Stomach smooth muscle (tissue), 2 donors: Measurements from ENCODE around the gene ATP10A.

Experiments used
- H3K27ac ChIP-seq: one replicate; pipeline ENCODE4 v1.7.0; 2013; ENCODE audit warnings: mild to moderate bottlenecking, low read length, inconsistent platforms
- H3K27me3 ChIP-seq, 2 donors: one replicate each; pipeline ENCODE4 v1.7.0; 2013; ENCODE audit warnings: low read length in 2 of 2; ENCODE audit not compliant: insufficient read depth in 2 of 2, control insufficient read depth in 1 of 2
- H3K36me3 ChIP-seq, 2 donors: one replicate each; pipeline ENCODE4 v1.7.0; 2013; ENCODE audit warnings: low read length in 2 of 2; ENCODE audit not compliant: control insufficient read depth in 2 of 2, insufficient read depth in 2 of 2
- H3K4me1 ChIP-seq: one replicate; pipeline ENCODE4 v1.7.0; 2013; ENCODE audit warnings: low read length; ENCODE audit not compliant: control insufficient read depth, insufficient read depth
- H3K4me3 ChIP-seq, 2 donors: one replicate each; pipeline ENCODE4 v1.7.0; 2013; ENCODE audit warnings: low read length in 2 of 2
- H3K9ac ChIP-seq, 2 donors: one replicate each; pipeline ENCODE4 v1.7.0; 2013; ENCODE audit warnings: low read length in 2 of 2, mild to moderate bottlenecking in 1 of 2
- H3K9me3 ChIP-seq, 2 donors: one replicate each; pipeline ENCODE4 v1.7.0; 2013; ENCODE audit warnings: low read length in 2 of 2; ENCODE audit not compliant: control insufficient read depth in 2 of 2
- donor health status: healthy.
- donor health status: Pancreatic carcinoma.

ATP10A gene

GRCh38 chr15:25695875-25696760 is 167.0 kb downstream of the ATP10A start:
- peaks cover 9 to 37% of the 10 kb centered on the region in 2 donors for H3K36me3 ChIP-seq
- H3K27ac ChIP-seq = no peak overlapping the region
- no peaks in the 10 kb centered on the region for H3K9me3 ChIP-seq
- H3K9ac ChIP-seq = no peak overlapping the region
- H3K4me1 ChIP-seq = peaks cover 11% of the 10 kb centered on the region
- no peak overlapping the region for H3K4me3 ChIP-seq
- no peaks in the 10 kb centered on the region for H3K27me3 ChIP-seq

GRCh38 chr15:25694823-25695312 is 168.3 kb downstream of the ATP10A start:
- peaks cover 12 to 31% of the 10 kb centered on the region in 2 donors for H3K36me3 ChIP-seq

GRCh38 chr15:25694239-25694584 is 168.9 kb downstream of the ATP10A start:
- Histone ChIP-seq H3K4me3 (no peak overlapping the region), H3K9me3 (no peaks in the 10 kb centered on the region), H3K4me1 (peaks cover 11% of the 10 kb centered on the region), H3K27me3 (no peaks in the 10 kb centered on the region), H3K9ac (no peak overlapping the region), H3K36me3 (peaks cover 12 to 31% of the 10 kb centered on the region in 2 donors), H3K27ac (no peak overlapping the region)

More at GRCh38 chr15:25694823-25695312, 168.3 kb downstream of the ATP10A start:
- Histone ChIP-seq H3K4me1 (peaks cover 11% of the 10 kb centered on the region), H3K27me3 (no peaks in the 10 kb centered on the region), H3K4me3 (no peak overlapping the region), H3K9ac (no peak overlapping the region), H3K27ac (no peak overlapping the region), H3K9me3 (no peaks in the 10 kb centered on the region)

GRCh38 chr15:25693321-25694238 is 169.5 kb downstream of the ATP10A start:
- Histone ChIP-seq H3K9ac (no peak overlapping the region), H3K36me3 (peaks cover 12 to 31% of the 10 kb centered on the region in 2 donors), H3K27me3 (no peaks in the 10 kb centered on the region), H3K9me3 (no peaks in the 10 kb centered on the region), H3K27ac (no peak overlapping the region), H3K4me3 (no peak overlapping the region), H3K4me1 (peaks cover 11% of the 10 kb centered on the region)

GRCh38 chr15:25691544-25692430 is 171.3 kb downstream of the ATP10A start:
- Histone ChIP-seq H3K9ac (no peak overlapping the region), H3K4me3 (no peak overlapping the region), H3K27ac (no peak overlapping the region), H3K27me3 (no peaks in the 10 kb centered on the region), H3K36me3 (peaks cover 19 to 39% of the 10 kb centered on the region in 2 donors), H3K9me3 (no peaks in the 10 kb centered on the region), H3K4me1 (peaks cover 11% of the 10 kb centered on the region)

- peak overlapping the region in 1 of 2 donors; percentile 21 for H3K9ac ChIP-seq
- H3K36me3 ChIP-seq = peaks cover 19 to 34% of the 10 kb centered on the region in 2 donors
- no peaks in the 10 kb centered on the region for H3K9me3 ChIP-seq
- H3K27ac ChIP-seq = no peak overlapping the region
- peaks cover 11% of the 10 kb centered on the region for H3K4me1 ChIP-seq
- no peak overlapping the region for H3K4me3 ChIP-seq
- H3K27me3 ChIP-seq = no peaks in the 10 kb centered on the region
Measured at GRCh38 chr15:25690673-25691543, 172.2 kb downstream of the ATP10A start.

GRCh38 chr15:25689592-25689991 is 173.5 kb downstream of the ATP10A start:
- H3K27me3 ChIP-seq = no peaks in the 10 kb centered on the region
- no peak overlapping the region for H3K9ac ChIP-seq
- H3K9me3 ChIP-seq = no peaks in the 10 kb centered on the region
- peaks cover 24% of the 10 kb centered on the region for H3K4me1 ChIP-seq
- peaks cover 15 to 28% of the 10 kb centered on the region in 2 donors for H3K36me3 ChIP-seq
- H3K4me3 ChIP-seq = no peak overlapping the region
- H3K27ac ChIP-seq = no peak overlapping the region

- peaks cover 31% of the 10 kb centered on the region for H3K4me1 ChIP-seq
- H3K27me3 ChIP-seq = no peaks in the 10 kb centered on the region
- H3K27ac ChIP-seq = no peak overlapping the region
- no peak overlapping the region for H3K9ac ChIP-seq
- no peak overlapping the region for H3K4me3 ChIP-seq
- no peaks in the 10 kb centered on the region for H3K9me3 ChIP-seq
- H3K36me3 ChIP-seq = peaks cover 12 to 14% of the 10 kb centered on the region in 2 donors
Measured at GRCh38 chr15:25688166-25688565, 175.0 kb downstream of the ATP10A start.

- H3K4me1 ChIP-seq = peaks cover 36% of the 10 kb centered on the region
- H3K27me3 ChIP-seq = no peaks in the 10 kb centered on the region
- H3K9me3 ChIP-seq = no peaks in the 10 kb centered on the region
- no peak overlapping the region for H3K4me3 ChIP-seq
- H3K27ac ChIP-seq = no peak overlapping the region
- no peak overlapping the region for H3K9ac ChIP-seq
- H3K36me3 ChIP-seq = peaks cover 12% of the 10 kb centered on the region in 2 donors
Measured at GRCh38 chr15:25687689-25688088, 175.4 kb downstream of the ATP10A start.
